GM23338 (cell line): ENCODE data around the gene WDR47. TPM values are rescaled to one million over a fixed set of nuclear protein-coding genes. Genes with fewer than 3 reads are reported as not detected.
"Not testable (repeated sequence)": the region's sequence is repeated elsewhere in the genome, so short reads cannot be mapped to it uniquely, and the experiment has no call there.

Experiments
- ATAC-seq: fragments of 200-7000 bp; cut with Tn5 transposase; 3 replicates; pipeline ENCODE4 v1.9.1; 2020
- DNase-seq: peaks from one replicate; pipeline ENCODE4 v3.0.0-alpha.2; 2015; ENCODE audit warnings: low spot score
- H2AFZ ChIP-seq: fragments of 200-600 bp; sonication (generic); 2 replicates; pipeline ENCODE4 v1.8.0; 2016; ENCODE audit warnings: antibody characterized with exemption, mild to moderate bottlenecking, moderate library complexity
- H3F3A ChIP-seq: fragments of 200-600 bp; sonication (generic); replicated peaks from 2 replicates; pipeline ENCODE4 v1.8.0; 2017; ENCODE audit warnings: antibody characterized with exemption, mixed run types, low read depth
- H3K27ac ChIP-seq: fragments of 200-600 bp; sonication (generic); 2 replicates; pipeline ENCODE4 v1.6.1; 2016; ENCODE audit warnings: low read depth
- H3K27me3 ChIP-seq: fragments of 200-600 bp; sonication (generic); 2 replicates; pipeline ENCODE4 v1.8.0; 2016; ENCODE audit warnings: mild to moderate bottlenecking, mixed run types, moderate library complexity; ENCODE audit not compliant: insufficient read depth
- H3K36me3 ChIP-seq: fragments of 200-600 bp; sonication (generic); 2 replicates; pipeline ENCODE4 v1.8.0; 2016; ENCODE audit warnings: mild to moderate bottlenecking; ENCODE audit not compliant: insufficient read depth
- H3K4me1 ChIP-seq: fragments of 200-600 bp; sonication (generic); 2 replicates; pipeline ENCODE4 v1.8.0; 2016; ENCODE audit warnings: mild to moderate bottlenecking, moderate library complexity; ENCODE audit not compliant: insufficient read depth
- H3K4me2 ChIP-seq: fragments of 200-600 bp; sonication (generic); 2 replicates; pipeline ENCODE4 v1.7.1; 2017; ENCODE audit warnings: mixed run types
- H3K4me3 ChIP-seq: fragments of 200-600 bp; sonication (generic); 2 replicates; pipeline ENCODE4 v1.6.1; 2016; ENCODE audit warnings: mixed run types
- H3K79me2 ChIP-seq: fragments of 200-600 bp; sonication (generic); replicated peaks from 2 replicates; pipeline ENCODE4 v1.8.0; 2017; ENCODE audit warnings: mild to moderate bottlenecking; ENCODE audit not compliant: insufficient read depth
- H3K9me2 ChIP-seq: fragments of 200-600 bp; sonication (generic); 2 replicates; pipeline ENCODE4 v1.8.0; 2017; ENCODE audit not compliant: insufficient read depth
- H4K20me1 ChIP-seq: fragments of 200-600 bp; sonication (generic); replicated peaks from 2 replicates; pipeline ENCODE4 v1.8.0; 2017; ENCODE audit warnings: mild to moderate bottlenecking; ENCODE audit not compliant: insufficient read depth
- H3K27ac Mint-ChIP-seq: 2 replicates; pipeline ENCODE4 v1.8.0; 2020; ENCODE audit warnings: inconsistent platforms, mild to moderate bottlenecking, moderate library complexity, mixed read lengths
- H3K27me3 Mint-ChIP-seq: 3 replicates; pipeline ENCODE4 v1.8.0; 2022; ENCODE audit warnings: low read depth, mild to moderate bottlenecking, moderate library complexity, mixed read lengths, inconsistent platforms; ENCODE audit not compliant: insufficient read depth, poor library complexity
- H3K36me3 Mint-ChIP-seq: 3 replicates; pipeline ENCODE4 v1.8.0; 2021; ENCODE audit warnings: low read depth, mild to moderate bottlenecking, inconsistent platforms, moderate library complexity, mixed read lengths
- H3K4me1 Mint-ChIP-seq: 3 replicates; pipeline ENCODE4 v1.8.0; 2020; ENCODE audit warnings: mild to moderate bottlenecking, inconsistent platforms, mixed read lengths
- H3K4me3 Mint-ChIP-seq: 3 replicates; pipeline ENCODE4 v1.8.0; 2021; ENCODE audit warnings: moderate library complexity, mild to moderate bottlenecking, inconsistent platforms, mixed read lengths
- H3K9me3 Mint-ChIP-seq: 3 replicates; pipeline ENCODE4 v1.8.0; 2020; ENCODE audit warnings: moderate library complexity, mild to moderate bottlenecking, inconsistent platforms, mixed read lengths
- EZH2 ChIP-seq: fragments of 200-600 bp; sonication (generic); IDR thresholded peaks from one replicate; pipeline ENCODE4 v1.8.0; 2017; ENCODE audit warnings: antibody characterized with exemption, mild to moderate bottlenecking, low read depth; ENCODE audit not compliant: unreplicated experiment
- NANOG ChIP-seq: IDR thresholded peaks from 2 replicates; pipeline ENCODE4 v1.6.1; 2016; ENCODE audit warnings: antibody characterized with exemption, borderline replicate concordance
- ZNF331 ChIP-seq: fragments of 250-450 bp; sonication (Bioruptor Pico); IDR thresholded peaks from 2 replicates; pipeline ENCODE4 v1.5.0; 2020; ENCODE audit warnings: low read depth, mild to moderate bottlenecking, moderate library complexity
- polyA plus RNA-seq: library from polyadenylated mRNA; unstranded; fragments of >200 nt; fragmentation: Nextera tagmentation; extraction: Ambion mirVana; gene quantifications from 2 replicates; pipeline ENCODE4 v1.2.1, GENCODE V29; 2016
- total RNA-seq: library from RNA; depleted of rRNA; stranded (reverse); fragments of >200 nt; shearing (Covaris generic); gene quantifications from 2 replicates; pipeline ENCODE4 v1.2.3, GENCODE V29; 2014
- TF ChIP-seq, protein P1 (sequence below): fragments of 250-450 bp; sonication (Bioruptor Pico); IDR thresholded peaks from 2 replicates; pipeline ENCODE4 v1.5.0; 2020; ENCODE audit warnings: mild to moderate bottlenecking, moderate library complexity

The WDR47 gene
- total and polyA plus RNA-seq, 2 experiments from 2014 or later: 3.9 to 5.2 TPM

DNA sequence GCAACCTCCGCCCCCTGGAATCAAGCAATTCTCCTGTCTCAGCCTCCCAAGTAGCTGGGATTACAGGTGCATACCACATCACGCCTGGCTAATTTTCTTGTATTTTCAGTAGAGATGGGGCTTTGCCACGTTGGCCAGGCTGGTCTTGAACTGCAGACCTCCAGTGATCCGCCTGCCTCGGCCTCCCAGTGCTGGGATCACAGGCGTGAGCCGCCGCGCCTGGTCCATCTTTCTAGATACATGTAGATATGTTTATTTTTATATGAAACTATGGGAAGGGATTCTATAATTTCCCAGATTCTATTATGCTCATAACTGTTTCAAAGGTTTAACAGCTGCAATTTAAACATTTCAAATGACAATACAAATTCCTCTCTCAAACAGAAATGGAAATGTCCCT lies 105.7 kb downstream of the WDR47 start (continued):
- TF ChIP-seq, protein P1, sequence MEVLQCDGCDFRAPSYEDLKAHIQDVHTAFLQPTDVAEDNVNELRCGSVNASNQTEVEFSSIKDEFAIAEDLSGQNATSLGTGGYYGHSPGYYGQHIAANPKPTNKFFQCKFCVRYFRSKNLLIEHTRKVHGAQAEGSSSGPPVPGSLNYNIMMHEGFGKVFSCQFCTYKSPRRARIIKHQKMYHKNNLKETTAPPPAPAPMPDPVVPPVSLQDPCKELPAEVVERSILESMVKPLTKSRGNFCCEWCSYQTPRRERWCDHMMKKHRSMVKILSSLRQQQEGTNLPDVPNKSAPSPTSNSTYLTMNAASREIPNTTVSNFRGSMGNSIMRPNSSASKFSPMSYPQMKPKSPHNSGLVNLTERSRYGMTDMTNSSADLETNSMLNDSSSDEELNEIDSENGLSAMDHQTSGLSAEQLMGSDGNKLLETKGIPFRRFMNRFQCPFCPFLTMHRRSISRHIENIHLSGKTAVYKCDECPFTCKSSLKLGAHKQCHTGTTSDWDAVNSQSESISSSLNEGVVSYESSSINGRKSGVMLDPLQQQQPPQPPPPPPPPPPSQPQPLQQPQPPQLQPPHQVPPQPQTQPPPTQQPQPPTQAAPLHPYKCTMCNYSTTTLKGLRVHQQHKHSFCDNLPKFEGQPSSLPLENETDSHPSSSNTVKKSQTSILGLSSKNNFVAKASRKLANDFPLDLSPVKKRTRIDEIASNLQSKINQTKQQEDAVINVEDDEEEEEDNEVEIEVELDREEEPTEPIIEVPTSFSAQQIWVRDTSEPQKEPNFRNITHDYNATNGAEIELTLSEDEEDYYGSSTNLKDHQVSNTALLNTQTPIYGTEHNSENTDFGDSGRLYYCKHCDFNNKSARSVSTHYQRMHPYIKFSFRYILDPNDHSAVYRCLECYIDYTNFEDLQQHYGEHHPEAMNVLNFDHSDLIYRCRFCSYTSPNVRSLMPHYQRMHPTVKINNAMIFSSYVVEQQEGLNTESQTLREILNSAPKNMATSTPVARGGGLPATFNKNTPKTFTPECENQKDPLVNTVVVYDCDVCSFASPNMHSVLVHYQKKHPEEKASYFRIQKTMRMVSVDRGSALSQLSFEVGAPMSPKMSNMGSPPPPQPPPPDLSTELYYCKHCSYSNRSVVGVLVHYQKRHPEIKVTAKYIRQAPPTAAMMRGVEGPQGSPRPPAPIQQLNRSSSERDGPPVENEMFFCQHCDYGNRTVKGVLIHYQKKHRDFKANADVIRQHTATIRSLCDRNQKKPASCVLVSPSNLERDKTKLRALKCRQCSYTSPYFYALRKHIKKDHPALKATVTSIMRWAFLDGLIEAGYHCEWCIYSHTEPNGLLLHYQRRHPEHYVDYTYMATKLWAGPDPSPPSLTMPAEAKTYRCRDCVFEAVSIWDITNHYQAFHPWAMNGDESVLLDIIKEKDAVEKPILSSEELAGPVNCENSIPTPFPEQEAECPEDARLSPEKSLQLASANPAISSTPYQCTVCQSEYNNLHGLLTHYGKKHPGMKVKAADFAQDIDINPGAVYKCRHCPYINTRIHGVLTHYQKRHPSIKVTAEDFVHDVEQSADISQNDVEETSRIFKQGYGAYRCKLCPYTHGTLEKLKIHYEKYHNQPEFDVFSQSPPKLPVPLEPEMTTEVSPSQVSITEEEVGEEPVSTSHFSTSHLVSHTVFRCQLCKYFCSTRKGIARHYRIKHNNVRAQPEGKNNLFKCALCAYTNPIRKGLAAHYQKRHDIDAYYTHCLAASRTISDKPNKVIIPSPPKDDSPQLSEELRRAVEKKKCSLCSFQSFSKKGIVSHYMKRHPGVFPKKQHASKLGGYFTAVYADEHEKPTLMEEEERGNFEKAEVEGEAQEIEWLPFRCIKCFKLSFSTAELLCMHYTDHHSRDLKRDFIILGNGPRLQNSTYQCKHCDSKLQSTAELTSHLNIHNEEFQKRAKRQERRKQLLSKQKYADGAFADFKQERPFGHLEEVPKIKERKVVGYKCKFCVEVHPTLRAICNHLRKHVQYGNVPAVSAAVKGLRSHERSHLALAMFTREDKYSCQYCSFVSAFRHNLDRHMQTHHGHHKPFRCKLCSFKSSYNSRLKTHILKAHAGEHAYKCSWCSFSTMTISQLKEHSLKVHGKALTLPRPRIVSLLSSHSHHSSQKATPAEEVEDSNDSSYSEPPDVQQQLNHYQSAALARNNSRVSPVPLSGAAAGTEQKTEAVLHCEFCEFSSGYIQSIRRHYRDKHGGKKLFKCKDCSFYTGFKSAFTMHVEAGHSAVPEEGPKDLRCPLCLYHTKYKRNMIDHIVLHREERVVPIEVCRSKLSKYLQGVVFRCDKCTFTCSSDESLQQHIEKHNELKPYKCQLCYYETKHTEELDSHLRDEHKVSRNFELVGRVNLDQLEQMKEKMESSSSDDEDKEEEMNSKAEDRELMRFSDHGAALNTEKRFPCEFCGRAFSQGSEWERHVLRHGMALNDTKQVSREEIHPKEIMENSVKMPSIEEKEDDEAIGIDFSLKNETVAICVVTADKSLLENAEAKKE: no peak

DNA sequence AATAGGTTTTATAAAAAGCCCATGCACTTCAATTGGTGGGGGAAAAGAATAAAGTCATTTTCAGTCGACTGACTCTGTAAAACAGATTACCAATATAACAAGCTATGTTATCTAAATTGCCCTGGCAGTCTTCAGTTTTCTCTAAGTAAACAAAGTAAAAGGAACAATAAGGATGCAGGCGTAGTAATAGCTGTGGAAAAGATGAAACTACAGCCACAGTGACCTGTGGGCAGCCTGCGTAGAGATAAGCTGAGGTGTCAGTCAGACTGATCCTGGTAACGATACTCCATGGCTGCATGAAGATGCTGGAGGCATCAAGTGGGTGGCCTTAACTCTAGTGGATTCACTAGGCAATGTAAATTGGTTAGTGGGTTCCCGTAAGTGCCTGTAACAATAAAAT lies 108.0 kb downstream of the WDR47 start:
- ATAC-seq: no peak
- peaks cover 66% of the 10 kb centered on the region for H3K36me3 ChIP-seq
- H3K4me2 ChIP-seq: no peak overlapping the region
- no peak overlapping the region for H3K4me3 ChIP-seq
- no peaks in the 10 kb centered on the region for H3K9me2 ChIP-seq
- no peaks in the 10 kb centered on the region for H3K4me1 Mint-ChIP-seq
- H3K79me2 ChIP-seq: no peaks in the 10 kb centered on the region
- DNase-seq: no peak
- H3K27ac ChIP-seq: no peak overlapping the region
- H4K20me1 ChIP-seq: peaks cover 8% of the 10 kb centered on the region; the same call in 1 of the 2 replicates
- no peaks in the 10 kb centered on the region for H3K9me3 Mint-ChIP-seq
- H3K4me3 Mint-ChIP-seq: no peak overlapping the region
- H3K36me3 Mint-ChIP-seq: peaks cover 55% of the 10 kb centered on the region
- TF ChIP-seq NANOG (no peak), EZH2 (no peak), ZNF331 (CRISPR knock-in tag) (no peak)
- H3K27me3 Mint-ChIP-seq: no peaks in the 10 kb centered on the region
- H3K4me1 ChIP-seq: no peaks in the 10 kb centered on the region
- no peak overlapping the region for H2AFZ ChIP-seq
- no peaks in the 10 kb centered on the region for H3F3A ChIP-seq
- H3K27me3 ChIP-seq: no peaks in the 10 kb centered on the region
- H3K27ac Mint-ChIP-seq: no peak overlapping the region

DNA sequence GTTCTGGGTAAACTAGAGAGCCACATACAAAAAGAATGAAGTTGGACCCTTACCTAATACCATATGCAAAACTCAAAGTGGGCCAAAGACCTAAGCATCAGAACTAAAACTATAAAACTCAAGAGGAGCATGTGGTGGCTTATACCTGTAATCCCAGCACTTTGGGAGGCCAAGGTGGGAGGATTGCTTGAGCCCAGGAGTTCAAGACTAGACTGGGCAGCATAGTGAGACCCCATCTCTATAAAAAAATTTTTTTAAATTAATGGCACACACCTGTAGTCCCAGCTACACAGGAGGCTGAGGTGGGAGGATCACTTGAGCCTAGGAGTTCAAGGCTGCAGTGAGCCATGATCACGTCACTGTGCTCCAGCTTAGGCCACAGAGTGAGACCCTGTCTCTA lies 114.3 kb downstream of the WDR47 start:
- not testable (repeated sequence) for H3K4me1 ChIP-seq, H3K4me3 Mint-ChIP-seq, H3F3A ChIP-seq, H3K4me3 ChIP-seq, H3K27me3 ChIP-seq, ATAC-seq, H2AFZ ChIP-seq, H4K20me1 ChIP-seq, H3K27ac ChIP-seq, H3K27ac Mint-ChIP-seq, H3K4me1 Mint-ChIP-seq, H3K27me3 Mint-ChIP-seq, H3K9me3 Mint-ChIP-seq, H3K79me2 ChIP-seq, DNase-seq, H3K9me2 ChIP-seq, H3K4me2 ChIP-seq
- H3K36me3 Mint-ChIP-seq: peaks cover 25% of the 10 kb centered on the region
- peaks cover 34% of the 10 kb centered on the region for H3K36me3 ChIP-seq
